SKM-1 (cell line): ENCODE measurements around the gene SV2C.
"Not testable (repeated sequence)": the region's sequence is repeated elsewhere in the genome, so short reads cannot be mapped to it uniquely, and the experiment has no call there.

ENCODE experiments used
- DNase-seq: peaks from one replicate; lab custom pipeline; 2025; ENCODE audit not compliant: unreplicated experiment; lab: John Stamatoyannopoulos, UW

Gene SV2C

DNA sequence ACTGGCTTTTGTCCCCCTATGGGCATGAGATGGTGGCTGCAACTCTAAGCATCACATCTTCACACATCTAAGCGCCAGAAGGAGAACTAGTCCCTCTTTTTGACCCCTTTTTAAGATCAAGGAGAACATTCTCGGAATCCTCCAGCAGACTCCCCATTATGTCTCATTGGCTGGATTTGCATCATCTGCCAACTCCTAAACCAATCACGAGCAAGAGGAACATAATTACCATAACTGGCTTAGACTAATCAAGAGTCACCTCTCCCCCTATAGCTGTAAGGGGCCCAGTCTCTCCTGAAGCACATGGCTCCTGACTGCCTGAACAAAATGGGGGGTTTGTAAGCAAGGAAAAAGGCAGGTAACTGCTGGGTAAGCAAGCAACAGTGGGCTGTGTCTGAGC is 251.4 kb downstream of the SV2C start:
- DNase-seq, result no peak

DNA sequence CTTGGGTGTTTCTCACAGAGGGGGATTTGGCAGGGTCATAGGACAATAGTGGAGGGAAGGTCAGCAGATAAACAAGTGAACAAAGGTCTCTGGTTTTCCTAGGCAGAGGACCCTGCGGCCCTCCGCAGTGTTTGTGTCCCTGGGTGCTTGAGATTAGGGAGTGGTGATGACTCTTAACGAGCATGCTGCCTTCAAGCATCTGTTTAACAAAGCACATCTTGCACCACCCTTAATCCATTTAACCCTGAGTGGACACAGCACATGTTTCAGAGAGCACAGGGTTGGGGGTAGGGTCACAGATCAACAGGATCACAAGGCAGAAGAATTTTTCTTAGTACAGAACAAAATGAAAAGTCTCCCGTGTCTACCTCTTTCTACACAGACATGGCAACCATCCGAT is 252.3 kb downstream of the SV2C start:
- DNase-seq, result not testable (repeated sequence)

DNA sequence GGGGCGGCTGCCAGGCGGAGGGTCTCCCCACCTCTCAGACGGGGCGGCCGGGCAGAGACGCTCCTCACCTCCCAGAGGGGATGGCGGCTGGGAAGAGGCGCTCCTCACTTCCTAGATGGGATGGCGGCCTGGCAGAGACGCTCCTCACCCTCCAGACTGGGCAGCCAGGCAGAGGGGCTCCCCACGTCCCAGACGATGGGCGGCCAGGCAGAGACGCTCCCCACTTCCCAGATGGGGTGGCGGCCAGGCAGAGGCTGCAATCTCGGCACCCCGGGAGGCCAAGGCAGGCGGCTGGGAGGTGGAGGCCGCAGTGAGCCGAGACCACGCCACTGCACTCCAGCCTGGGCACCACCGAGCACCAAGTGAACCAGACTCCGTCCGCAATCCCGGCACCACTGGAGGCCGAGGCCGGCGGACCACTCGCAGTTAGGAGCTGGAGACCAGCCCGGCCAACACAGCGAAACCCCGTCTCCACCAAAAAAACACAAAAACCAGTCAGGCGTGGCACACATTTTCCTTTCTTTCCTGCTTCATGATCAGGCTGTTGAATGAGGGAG is 253.1 kb downstream of the SV2C start:
- DNase-seq, result not testable (repeated sequence)

DNA sequence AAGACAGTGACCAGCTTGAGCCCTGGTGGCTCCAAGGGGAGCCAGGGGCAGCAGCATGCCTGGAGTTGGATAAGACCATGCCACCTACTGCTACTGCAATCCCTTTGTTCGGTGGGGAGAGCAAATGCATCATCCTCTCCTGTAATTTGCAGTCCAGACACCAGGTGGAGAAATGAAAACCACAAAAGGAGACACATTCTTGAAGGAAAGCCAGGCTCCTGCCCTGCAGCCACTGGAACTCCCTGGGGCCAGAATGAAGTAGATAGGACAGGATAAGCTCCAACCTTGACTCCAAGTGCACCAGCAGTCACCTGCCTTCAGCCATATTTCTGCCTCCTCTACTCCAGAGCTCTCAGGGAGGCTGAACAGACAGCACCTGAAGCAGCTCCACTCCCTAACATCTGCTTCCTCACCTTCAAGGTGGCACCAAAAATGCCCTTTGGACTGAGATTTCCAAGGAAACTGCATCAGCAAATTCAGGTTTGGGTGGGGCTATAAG is 254.8 kb downstream of the SV2C start:
- peak; percentile 61 for DNase-seq

DNA sequence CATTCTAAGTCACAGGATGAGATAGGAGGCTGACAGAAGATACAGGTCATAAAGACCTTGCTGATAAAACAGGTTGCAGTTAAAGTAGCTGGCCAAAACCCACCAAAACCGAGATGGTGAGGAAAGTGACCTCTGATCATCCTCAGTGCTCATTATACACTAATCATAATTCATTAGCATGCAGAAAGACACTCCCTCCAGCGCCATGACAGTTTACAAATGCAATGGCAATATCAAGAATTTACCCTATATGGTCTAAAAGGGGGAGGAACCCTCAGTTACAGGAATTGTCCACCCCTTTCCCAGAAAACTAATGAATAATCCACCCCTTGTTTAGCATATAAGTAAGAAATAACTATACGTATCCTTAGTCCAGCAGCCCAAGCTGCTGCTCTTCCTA is 256.7 kb downstream of the SV2C start:
- DNase-seq, result no peak

DNA sequence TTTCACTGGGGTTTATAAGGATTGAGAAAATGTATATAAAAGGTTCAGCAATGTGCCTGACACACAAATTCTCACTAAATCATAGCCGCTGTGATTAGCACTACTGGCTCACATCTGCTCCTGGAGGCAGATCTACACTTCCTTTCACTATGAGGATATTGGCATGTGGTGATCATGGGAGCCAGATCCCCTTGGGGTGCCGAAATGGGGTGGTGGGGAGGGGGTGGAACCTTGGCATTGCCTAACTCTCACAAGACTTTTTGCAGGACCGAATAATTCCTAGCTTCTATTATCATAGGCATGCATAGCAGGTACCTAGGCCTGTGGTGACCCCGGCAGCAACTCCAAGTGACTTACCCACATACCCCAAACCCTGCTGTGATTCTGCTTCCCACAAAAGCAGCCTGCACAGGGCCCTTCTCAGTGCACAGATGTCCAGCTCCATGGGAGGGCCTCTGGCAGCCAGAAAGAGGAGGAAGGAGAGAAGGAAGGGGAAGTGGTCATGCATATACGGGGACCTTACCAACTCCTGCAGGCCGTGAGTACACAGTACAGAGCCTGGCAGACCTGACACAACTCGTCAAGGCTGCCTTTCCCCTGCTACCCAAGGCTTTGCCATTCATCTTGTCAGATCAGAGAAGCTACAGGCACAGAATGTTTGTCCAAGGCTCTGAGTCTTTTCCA is 258.6 kb downstream of the SV2C start:
- DNase-seq, result peak; percentile 45

DNA sequence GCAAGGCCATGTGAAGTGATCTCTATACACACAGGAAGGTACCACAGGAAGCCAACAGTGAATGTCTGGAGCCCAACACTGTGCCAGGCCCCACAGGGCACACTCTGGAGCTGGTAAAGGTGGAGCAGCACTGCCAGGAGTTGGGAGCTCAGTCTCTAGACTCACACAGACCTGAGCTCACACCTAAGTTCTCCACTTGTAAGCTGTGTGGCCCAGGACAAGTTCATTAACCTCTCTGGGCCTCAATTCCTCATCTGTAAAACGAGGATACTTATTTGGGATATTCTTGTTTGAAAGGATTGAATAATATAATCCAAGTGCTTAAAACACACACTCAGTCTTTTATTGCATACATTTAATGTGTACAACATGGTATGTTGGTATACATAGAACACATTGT is 259.3 kb downstream of the SV2C start:
- no peak for DNase-seq

DNA sequence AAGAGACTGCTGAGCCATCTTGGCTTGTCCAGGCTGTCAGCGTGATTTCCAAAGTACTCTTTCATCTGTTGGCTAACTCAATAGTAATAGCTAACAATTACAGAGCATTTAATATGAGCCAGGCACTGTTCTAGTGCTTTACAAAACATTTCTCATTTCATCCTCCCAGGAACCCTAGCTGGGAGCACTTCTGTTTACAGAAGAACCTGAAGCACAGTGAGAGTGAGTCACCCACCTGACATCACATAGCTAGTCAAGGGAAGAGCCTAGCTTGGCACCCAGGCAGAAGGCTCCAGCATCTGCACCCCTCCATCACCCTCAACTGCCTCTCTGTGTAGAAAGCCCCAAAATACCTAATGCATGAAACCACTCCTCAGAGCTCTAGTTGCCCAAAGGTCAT is 262.4 kb downstream of the SV2C start:
- no peak for DNase-seq

DNA sequence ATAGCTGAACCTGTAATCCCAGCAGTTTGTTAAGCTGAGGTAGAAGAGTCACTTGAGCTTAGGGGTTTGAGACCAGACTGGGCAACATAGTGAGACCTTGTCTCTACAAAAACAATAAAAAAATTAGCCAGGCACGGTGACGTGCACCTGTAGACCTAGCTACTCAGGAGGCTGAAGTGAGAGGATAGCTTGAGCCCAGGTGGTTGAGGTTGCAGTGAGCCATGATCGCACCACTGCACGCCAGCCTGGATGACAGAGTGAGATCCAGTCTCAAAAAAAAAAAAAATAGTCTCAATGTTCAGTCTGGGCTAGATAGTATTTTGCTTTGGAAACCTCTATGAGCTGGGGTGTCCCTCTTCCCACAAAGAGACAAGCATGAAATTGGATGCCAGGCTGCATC is 268.0 kb downstream of the SV2C start:
- DNase-seq, result no peak

DNA sequence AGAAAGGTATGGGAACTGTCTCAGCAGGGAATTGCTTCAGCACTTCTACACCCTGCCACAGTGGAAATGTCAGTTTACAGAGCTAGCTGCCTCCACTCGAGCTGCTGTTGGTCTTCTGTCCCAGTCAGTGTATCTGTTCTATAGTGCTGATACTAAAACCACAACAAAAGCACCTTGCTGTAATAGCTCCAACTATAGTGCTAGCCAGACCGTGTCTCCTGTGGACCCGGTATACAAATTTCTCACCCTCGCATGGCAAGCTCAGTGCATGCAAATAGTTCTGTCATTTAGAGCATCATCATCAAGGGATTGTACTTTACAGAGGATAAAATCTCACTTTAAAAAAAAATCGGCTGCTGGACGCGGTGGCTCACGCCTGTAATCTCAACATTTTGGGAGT is 268.4 kb downstream of the SV2C start:
- DNase-seq, result no peak

DNA sequence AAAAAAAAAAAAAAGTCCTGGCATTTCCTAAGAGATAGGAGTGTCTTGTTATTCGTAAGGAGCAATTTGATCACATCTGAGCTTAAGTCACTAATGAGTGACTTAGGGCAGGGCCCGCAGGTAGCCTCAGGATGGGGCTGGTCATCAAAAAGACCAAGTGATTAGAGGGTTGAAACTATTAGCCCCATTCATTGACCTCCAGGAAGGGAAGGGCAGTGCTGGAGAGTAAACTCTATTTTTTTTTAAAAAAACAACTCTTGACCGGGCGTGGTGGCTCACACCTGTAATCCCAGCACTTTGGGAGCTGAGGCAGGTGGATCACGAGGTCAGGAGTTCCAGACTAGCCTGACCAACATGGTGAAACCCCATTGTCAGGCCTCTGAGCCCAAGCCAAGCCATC is 273.7 kb downstream of the SV2C start:
- no peak for DNase-seq

DNA sequence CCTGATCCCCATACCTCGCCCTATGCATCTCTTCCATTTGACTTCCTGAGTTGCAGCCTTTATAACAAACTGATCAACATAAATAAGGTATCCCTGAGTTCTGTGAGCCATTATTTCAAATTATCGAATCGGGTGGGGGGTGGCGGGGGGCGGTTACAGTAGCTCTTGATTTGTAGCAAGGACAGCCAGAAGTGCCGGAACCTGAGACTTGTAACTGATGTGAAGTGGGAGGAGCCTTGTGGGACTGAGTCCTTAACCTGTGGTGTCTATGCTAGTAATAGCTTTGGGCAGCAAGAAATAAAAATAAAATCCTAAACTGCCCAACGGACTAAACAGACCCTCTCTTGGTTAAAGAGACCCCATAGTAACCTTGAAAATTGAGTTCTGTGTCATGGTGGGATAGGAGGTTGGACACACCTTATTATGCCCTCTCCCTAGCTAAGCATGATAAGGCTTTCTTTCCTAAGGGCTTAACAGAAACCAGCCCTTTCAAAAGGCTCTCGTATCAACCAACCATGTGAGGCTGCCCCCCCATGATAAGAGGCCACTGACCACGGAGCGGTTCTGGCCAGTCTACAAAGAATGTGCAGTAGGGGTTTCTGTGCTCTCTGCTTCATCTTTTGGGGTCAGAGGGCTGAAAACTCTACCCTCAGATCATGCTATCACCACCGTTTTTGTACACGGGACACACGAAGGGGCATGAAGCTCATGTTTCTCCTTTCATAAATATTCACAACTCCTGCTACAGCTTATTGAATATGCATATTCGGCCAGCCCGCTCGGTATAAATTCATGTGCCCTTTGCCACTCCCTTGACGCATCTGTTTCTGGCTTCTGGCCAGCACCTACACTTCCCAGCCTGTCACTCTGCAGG is 280.4 kb downstream of the SV2C start:
- no peak for DNase-seq

DNA sequence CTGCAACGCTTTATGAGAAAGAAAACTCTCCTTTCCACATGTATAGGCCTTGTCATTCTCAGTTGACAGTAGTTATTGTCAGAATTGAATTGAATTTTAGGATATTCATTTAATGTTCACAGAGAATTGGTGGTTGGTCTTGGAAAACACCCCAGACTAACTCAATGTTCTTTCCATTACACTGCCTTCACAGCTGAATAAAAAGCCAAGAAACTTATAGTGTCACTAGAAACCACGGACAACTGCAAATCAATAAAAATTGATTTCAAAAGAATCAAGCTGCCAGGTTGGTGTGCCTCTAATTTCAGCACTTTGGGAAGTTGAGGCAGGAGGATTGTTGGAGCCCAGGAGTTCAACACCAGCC is 281.0 kb downstream of the SV2C start:
- no peak for DNase-seq

DNA sequence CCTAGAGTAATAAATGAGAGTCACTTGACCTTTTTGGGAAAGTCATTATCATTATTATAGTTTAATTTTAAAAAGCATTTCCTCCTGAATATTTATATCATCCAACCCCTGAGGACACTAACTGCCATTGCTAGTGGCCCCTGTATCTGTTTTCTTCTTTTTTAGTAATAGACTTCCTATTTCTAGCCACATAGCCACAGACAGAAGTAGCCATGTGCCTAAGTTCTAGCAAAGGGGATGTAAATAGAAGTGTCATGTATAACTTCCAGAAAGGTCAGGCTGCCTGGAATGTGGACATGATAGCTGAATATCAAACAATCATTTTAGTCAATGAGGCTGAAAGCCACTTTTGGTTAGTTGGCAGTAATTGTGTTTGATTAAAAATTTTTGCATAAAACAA is 282.4 kb downstream of the SV2C start:
- peak; percentile 46 for DNase-seq

DNA sequence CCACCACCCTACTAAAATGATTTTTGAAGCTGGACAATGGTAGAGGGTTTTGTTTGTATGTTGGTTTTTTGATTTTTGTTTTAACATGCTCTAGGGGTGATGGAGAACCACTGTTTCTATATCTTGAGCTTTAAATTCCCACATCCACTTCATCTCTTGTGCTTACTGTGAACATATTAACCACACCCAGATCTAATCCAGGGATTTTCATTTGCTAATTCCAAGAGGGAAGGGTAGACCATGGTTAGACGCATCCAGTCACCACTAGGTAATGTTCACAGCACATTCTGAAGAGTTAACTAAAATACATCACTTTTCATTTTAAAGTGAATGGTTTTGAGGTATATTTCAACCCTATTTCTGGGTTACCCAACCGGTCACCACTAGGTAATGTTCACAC is 283.4 kb downstream of the SV2C start:
- DNase-seq, result no peak

DNA sequence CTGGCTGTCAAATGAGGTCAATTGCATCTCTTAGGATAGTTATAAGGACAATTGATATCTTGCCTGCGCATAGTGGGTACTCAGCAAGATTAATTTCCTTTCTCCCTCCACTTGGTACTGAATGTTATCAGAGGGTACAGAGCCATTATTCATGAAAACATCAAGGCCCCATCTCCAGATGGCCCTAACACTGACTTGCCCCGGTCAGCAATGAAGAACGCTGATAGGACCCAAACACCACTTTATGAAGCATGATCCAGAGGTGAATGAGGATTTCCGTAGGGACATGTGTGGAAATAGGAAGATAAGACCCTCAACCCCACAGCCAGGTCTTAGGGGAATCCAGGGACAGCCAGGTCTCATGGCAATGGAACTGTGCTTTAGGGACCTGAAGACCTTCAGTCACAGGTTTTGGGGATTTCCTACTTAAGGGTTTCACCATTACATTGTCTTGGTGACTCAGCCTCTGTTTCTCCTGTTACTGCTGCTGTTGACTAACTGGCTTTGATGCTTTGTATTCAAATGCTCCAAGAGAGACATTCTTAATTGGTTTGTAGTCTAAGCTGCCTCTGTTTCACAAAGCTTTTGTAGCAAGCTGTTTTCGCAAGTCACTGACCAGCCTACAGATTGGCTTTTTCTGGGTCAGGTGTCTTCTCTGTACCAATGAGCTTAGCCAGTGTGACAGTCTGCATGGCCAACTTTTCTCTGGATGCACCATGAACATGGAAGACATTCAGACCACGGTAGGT is 284.6 kb downstream of the SV2C start:
- no peak for DNase-seq

DNA sequence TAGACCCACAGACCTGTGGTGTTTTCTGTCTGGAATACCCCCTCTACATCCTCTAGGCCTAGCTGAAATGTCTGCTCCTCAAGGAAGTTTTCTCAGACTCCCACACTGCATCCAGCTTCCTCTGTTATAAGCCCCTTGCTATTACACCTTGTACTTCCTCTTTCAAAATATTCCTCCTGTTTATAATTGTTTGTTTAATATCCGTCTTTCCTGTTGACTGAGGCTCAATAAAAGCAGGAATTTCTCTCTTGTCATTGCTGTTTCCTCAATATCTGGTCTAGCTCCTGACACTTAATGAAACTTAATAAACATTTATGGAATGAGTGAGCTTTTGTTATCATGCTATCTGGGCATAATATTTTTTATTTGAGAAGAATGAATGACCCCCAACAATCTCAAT is 285.8 kb downstream of the SV2C start:
- no peak for DNase-seq

DNA sequence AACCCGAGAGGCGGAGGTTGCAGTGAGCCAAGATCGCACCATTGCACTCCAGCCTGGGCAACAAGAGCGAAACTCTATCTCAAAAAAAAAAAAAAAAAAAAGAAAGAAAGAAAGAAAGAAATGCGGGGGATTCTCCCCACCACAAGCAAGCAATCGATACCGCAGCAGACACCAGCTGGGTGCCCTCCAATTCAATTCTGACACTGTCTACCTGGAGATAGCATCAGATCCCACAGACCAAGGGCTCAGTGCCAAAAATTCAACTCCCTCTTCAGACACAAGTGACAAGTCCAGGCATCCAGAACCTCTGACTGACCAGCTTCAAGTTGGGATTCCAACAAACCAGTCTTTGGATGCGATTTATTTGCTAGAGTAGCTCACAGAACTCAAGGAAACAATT is 286.5 kb downstream of the SV2C start:
- not testable (repeated sequence) for DNase-seq

DNA sequence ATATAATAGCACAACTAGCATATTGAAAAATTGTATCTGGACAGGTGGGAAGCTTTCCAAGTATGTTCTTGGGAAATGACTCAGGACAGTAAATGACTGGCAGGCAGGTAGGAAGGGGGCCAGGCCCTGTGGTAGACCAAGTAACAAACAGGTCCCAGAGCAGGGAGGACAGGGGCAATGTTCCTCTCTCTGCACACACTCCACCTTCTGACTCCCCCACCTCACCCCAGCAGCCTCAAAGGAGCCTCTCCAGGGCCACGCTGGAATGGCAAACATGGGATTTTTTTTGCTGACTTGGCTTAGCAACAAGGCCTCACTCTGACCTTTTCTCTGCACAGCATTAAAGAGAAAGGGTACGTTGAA is 288.8 kb downstream of the SV2C start:
- DNase-seq, result no peak

DNA sequence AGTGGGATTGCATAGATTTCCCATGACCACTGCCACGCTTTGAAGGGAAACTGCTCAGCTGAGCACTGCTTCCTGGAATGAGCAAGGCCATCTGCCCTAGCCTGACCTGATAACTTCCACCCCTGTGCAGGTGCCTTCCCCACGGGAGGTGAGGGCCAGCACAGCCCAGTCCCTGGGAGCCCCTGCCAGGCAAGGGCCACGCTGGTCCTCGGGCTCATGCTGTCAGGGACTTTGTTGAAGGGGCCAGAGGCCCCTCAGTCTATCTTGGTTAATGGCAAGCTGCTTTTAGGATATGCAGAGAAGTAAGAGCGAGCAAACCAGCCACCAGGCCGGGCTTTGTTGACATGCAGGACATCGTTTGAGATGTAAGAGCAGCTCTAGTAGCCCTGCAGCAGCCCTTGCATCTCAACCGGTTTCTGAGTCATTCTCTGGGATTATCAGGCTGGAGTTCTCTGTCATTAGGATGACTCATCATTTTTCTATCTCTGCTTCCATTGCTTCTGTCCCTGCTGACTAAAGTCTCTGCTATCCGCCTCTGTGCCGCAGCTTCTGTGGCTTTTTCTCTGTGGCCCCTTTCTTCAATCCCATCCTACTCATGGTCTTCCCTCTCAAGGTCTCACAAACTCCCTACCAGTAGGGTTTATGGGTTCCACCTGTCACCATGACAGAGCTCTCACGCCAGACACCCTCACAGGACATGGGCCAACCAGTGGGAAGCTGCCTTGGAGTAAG is 289.3 kb downstream of the SV2C start:
- DNase-seq, result no peak
